SK-N-SH treated with all-trans-retinoic acid at 6 μM for 48 hours (cell line): ENCODE data around the gene HDAC5.

ENCODE experiments used
- ATAC-seq: fragments of 200-7000 bp; cut with Tn5 transposase; 3 replicates; pipeline ENCODE4 v1.9.1; 2020; ENCODE audit warnings: mild to moderate bottlenecking, moderate library complexity
- ARNTL ChIP-seq: fragments of 450-650 bp; formaldehyde crosslinking; IDR thresholded peaks from 2 replicates; pipeline ENCODE4 v1.5.0; 2020; ENCODE audit warnings: low read depth, mild to moderate bottlenecking, moderate library complexity, borderline replicate concordance
- BACH2 ChIP-seq: fragments of 250-450 bp; sonication (Bioruptor Pico); IDR thresholded peaks from 2 replicates; pipeline ENCODE4 v1.9.0; 2021; ENCODE audit warnings: mild to moderate bottlenecking, borderline replicate concordance
- CREB5 ChIP-seq: fragments of 250-450 bp; sonication (Bioruptor Pico); IDR thresholded peaks from 2 replicates; pipeline ENCODE4 v1.5.1; 2020; ENCODE audit warnings: low read depth, mild to moderate bottlenecking, moderate library complexity
- CSDC2 ChIP-seq: fragments of 250-450 bp; sonication (Bioruptor Pico); IDR thresholded peaks from 2 replicates; pipeline ENCODE4 v1.5.0; 2020; ENCODE audit warnings: mild to moderate bottlenecking, moderate library complexity
- CSRNP3 ChIP-seq: fragments of 250-450 bp; sonication (Bioruptor Pico); IDR thresholded peaks from 2 replicates; pipeline ENCODE4 v1.5.1; 2021; ENCODE audit warnings: mild to moderate bottlenecking, moderate library complexity
- ESRRG ChIP-seq: fragments of 250-450 bp; sonication (Bioruptor Pico); IDR thresholded peaks from 2 replicates; pipeline ENCODE4 v1.6.1; 2021; ENCODE audit warnings: mild to moderate bottlenecking
- GLIS3 ChIP-seq: fragments of 250-450 bp; sonication (Bioruptor Pico); IDR thresholded peaks from 2 replicates; pipeline ENCODE4 v1.5.0; 2020; ENCODE audit warnings: mild to moderate bottlenecking, moderate library complexity
- ISL1 ChIP-seq: fragments of 250-450 bp; sonication (Bioruptor Pico); IDR thresholded peaks from 2 replicates; pipeline ENCODE4 v2.1.2; 2022; ENCODE audit warnings: mild to moderate bottlenecking, moderate library complexity
- PATZ1 ChIP-seq: fragments of 250-450 bp; sonication (Bioruptor Pico); IDR thresholded peaks from 2 replicates; pipeline ENCODE4 v1.8.0; 2020; ENCODE audit warnings: mild to moderate bottlenecking, moderate library complexity, borderline replicate concordance
- PPARA ChIP-seq: fragments of 250-450 bp; sonication (Bioruptor Pico); IDR thresholded peaks from 2 replicates; pipeline ENCODE4 v1.5.0; 2020; ENCODE audit warnings: mild to moderate bottlenecking, borderline replicate concordance
- RARB ChIP-seq: fragments of 250-450 bp; sonication (Bioruptor Pico); IDR thresholded peaks from 2 replicates; pipeline ENCODE4 v1.8.0; 2021; ENCODE audit warnings: mild to moderate bottlenecking, moderate library complexity
- SNAI2 ChIP-seq: fragments of 250-450 bp; sonication (Bioruptor Pico); IDR thresholded peaks from 2 replicates; pipeline ENCODE4 v1.5.0; 2020; ENCODE audit warnings: mild to moderate bottlenecking, moderate library complexity
- TCF4 ChIP-seq: fragments of 250-450 bp; sonication (Bioruptor Pico); IDR thresholded peaks from 2 replicates; pipeline ENCODE4 v1.8.0; 2021; ENCODE audit warnings: mild to moderate bottlenecking, moderate library complexity, borderline replicate concordance
- TOX ChIP-seq: fragments of 250-450 bp; sonication (Bioruptor Pico); IDR thresholded peaks from 2 replicates; pipeline ENCODE4 v1.8.0; 2021; ENCODE audit warnings: mild to moderate bottlenecking, moderate library complexity, borderline replicate concordance
- TSHZ2 ChIP-seq: fragments of 250-450 bp; sonication (Bioruptor Pico); IDR thresholded peaks from 2 replicates; pipeline ENCODE4 v1.5.0; 2020; ENCODE audit warnings: mild to moderate bottlenecking, moderate library complexity
- ZC3H10 ChIP-seq: fragments of 250-450 bp; sonication (Bioruptor Pico); IDR thresholded peaks from 2 replicates; pipeline ENCODE4 v1.5.1; 2021; ENCODE audit warnings: mild to moderate bottlenecking, moderate library complexity
- ZFP3 ChIP-seq: fragments of 250-450 bp; sonication (Bioruptor Pico); IDR thresholded peaks from 2 replicates; pipeline ENCODE4 v1.5.0; 2020; ENCODE audit warnings: mild to moderate bottlenecking, moderate library complexity
- ZFP30 ChIP-seq: fragments of 450-650 bp; formaldehyde crosslinking; IDR thresholded peaks from 2 replicates; pipeline ENCODE4 v1.5.0; 2022; ENCODE audit warnings: mild to moderate bottlenecking, moderate library complexity
- ZNF565 ChIP-seq: fragments of 450-650 bp; formaldehyde crosslinking; conservative IDR thresholded peaks from 2 replicates; pipeline ENCODE4 v1.5.0; 2020; ENCODE audit warnings: low read depth, mild to moderate bottlenecking, moderate library complexity
- ZNF70 ChIP-seq: fragments of 450-650 bp; formaldehyde crosslinking; IDR thresholded peaks from 2 replicates; pipeline ENCODE4 v1.5.0; 2020; ENCODE audit warnings: mild to moderate bottlenecking, moderate library complexity
- TF ChIP-seq, protein P1 (sequence below): fragments of 250-450 bp; sonication (Bioruptor Pico); IDR thresholded peaks from 2 replicates; pipeline ENCODE4 v1.8.0; 2021; ENCODE audit warnings: low read depth, mild to moderate bottlenecking, moderate library complexity, borderline replicate concordance

HDAC5 gene

DNA sequence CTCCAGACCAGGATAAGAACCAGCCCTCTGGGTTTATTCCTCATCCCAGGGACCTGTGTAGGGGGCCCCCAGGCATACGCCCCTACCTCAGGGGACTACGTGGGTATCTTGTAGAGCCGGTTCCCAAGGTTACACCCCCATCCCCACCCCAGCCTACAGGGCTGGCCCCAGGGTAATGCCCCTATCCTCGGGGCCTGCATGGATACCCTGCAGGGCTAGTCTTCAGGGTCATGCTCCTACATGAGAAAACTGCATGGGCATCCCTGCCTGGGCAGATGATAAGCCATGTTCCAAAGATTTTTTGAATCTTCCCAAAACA lies 14.2 kb downstream of the HDAC5 start:
- no peak for ATAC-seq
- TF ChIP-seq ZNF70 (CRISPR knock-in tag) (no peak), CSRNP3 (CRISPR knock-in tag) (no peak), CSDC2 (CRISPR knock-in tag) (no peak)

- TF ChIP-seq ZFP30 (CRISPR knock-in tag) (no peak), TSHZ2 (CRISPR knock-in tag) (no peak), RARB (no peak), CREB5 (CRISPR knock-in tag) (no peak), ISL1 (CRISPR knock-in tag) (no peak), ZNF565 (CRISPR knock-in tag) (no peak), SNAI2 (CRISPR knock-in tag) (no peak), ARNTL (CRISPR knock-in tag) (no peak), GLIS3 (no peak), BACH2 (no peak), PPARA (no peak), CSDC2 (CRISPR knock-in tag) (no peak), ZFP3 (CRISPR knock-in tag) (no peak)
- peak; percentile 85 for ATAC-seq
Observed at GRCh38 chr17:44108440-44109311, 14.8 kb downstream of the HDAC5 start.

DNA sequence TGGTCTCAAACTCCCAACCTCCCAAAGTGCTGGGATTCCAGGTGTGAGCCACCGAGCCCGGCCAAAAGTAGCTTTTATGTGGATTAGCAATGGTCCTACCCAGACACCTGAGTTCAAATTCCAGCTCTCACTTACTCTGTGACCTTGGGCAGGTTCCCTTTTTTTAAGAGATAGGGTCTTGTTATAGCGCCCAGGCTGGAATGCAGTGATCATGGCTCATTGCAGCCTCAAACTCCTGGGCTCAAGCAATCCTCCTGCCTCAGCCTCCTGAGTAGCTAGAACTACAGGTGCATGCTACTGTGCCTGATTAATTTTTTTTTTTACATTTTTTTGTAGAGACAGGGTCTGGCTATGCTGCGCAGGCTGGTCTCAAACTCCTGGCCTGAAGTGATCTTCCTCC lies 16.6 kb downstream of the HDAC5 start:
- no peak for TF ChIP-seq TCF4 (CRISPR knock-in tag)
- TF ChIP-seq TSHZ2 (CRISPR knock-in tag), result no peak
- TF ChIP-seq ARNTL (CRISPR knock-in tag), result no peak
- TF ChIP-seq BACH2, result no peak
- TF ChIP-seq ZC3H10 (CRISPR knock-in tag), result no peak
- TF ChIP-seq ISL1 (CRISPR knock-in tag), result no peak
- TF ChIP-seq CSDC2 (CRISPR knock-in tag), result no peak
- TF ChIP-seq, protein P1, sequence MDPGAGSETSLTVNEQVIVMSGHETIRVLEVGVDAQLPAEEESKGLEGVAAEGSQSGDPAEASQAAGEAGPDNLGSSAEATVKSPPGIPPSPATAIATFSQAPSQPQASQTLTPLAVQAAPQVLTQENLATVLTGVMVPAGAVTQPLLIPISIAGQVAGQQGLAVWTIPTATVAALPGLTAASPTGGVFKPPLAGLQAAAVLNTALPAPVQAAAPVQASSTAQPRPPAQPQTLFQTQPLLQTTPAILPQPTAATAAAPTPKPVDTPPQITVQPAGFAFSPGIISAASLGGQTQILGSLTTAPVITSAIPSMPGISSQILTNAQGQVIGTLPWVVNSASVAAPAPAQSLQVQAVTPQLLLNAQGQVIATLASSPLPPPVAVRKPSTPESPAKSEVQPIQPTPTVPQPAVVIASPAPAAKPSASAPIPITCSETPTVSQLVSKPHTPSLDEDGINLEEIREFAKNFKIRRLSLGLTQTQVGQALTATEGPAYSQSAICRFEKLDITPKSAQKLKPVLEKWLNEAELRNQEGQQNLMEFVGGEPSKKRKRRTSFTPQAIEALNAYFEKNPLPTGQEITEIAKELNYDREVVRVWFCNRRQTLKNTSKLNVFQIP (CRISPR knock-in tag), result no peak
- TF ChIP-seq ZFP30 (CRISPR knock-in tag), result no peak
- TF ChIP-seq CREB5 (CRISPR knock-in tag), result no peak
- TF ChIP-seq CSRNP3 (CRISPR knock-in tag), result no peak
- no peak for TF ChIP-seq TOX (CRISPR knock-in tag)
- TF ChIP-seq ZNF70 (CRISPR knock-in tag), result no peak
- no peak for TF ChIP-seq PATZ1 (CRISPR knock-in tag)
- TF ChIP-seq PPARA, result no peak
- TF ChIP-seq GLIS3, result no peak
- no peak for TF ChIP-seq RARB
- TF ChIP-seq ESRRG (CRISPR knock-in tag), result no peak
- ATAC-seq, result no peak
